ENCODE results near the gene FLT3. TPM values are rescaled to one million over a fixed set of nuclear protein-coding genes. Genes with fewer than 3 reads are reported as not detected.
"Not testable (repeated sequence)": the region's sequence is repeated elsewhere in the genome, so short reads cannot be mapped to it uniquely, and the experiment has no call there.

FLT3 gene
- total RNA-seq, 6 donors from 2014 or later = 0.89 to 6.3 (median 1.6) TPM

- no peaks in the 10 kb centered on the region for H3K36me3 ChIP-seq
- H3K9me3 ChIP-seq = no peaks in the 10 kb centered on the region
- no peak for TF ChIP-seq EP300 (IDR thresholded peaks at IDR 0.05)
- TF ChIP-seq CTCF (IDR thresholded peaks at IDR 0.05) = no peak
- no peaks in the 10 kb centered on the region for H3K4me1 ChIP-seq
- no peaks in the 10 kb centered on the region for H3K27me3 ChIP-seq
- DNase-seq = no peak
- no peak overlapping the region for H3K27ac ChIP-seq
- WGBS, 2 donors = 33 to 44% methylated on average over 1 of the region's 1 CpG
- ATAC-seq (ENCODE audit: low FRiP score in 2 of 2) = no peak
- H3K4me3 ChIP-seq = no peak overlapping the region
These were observed 11.3 kb downstream of the FLT3 start for GRCh38 chr13:28089065-28089464.

- H3K4me3 ChIP-seq; H3K36me3 ChIP-seq; DNase-seq; ATAC-seq (ENCODE audit: low FRiP score in 2 of 2); H3K27ac ChIP-seq; H3K27me3 ChIP-seq; H3K9me3 ChIP-seq; H3K4me1 ChIP-seq: not testable (repeated sequence)
- 93 to 100% methylated on average over 2 of the region's 2 CpGs for WGBS, 2 donors
These were observed 22.6 kb downstream of the FLT3 start for GRCh38 chr13:28077820-28078219.

- ATAC-seq (ENCODE audit: low FRiP score in 2 of 2) (no peak), DNase-seq (no peak)
- H3K4me1 ChIP-seq = no peaks in the 10 kb centered on the region
- H3K36me3 ChIP-seq = no peaks in the 10 kb centered on the region
- H3K9me3 ChIP-seq = no peaks in the 10 kb centered on the region
- no peak overlapping the region for H3K4me3 ChIP-seq
- WGBS, 2 donors = 72 to 76% methylated on average over 6 of the region's 6 CpGs
- H3K27ac ChIP-seq = no peak overlapping the region
- TF ChIP-seq POLR2AphosphoS5 (IDR thresholded peaks at IDR 0.05) (no peak), EP300 (IDR thresholded peaks at IDR 0.05) (no peak), POLR2A (IDR thresholded peaks at IDR 0.05) (no peak), CTCF (IDR thresholded peaks at IDR 0.05) (no peak)
- H3K27me3 ChIP-seq = no peaks in the 10 kb centered on the region
These were observed 23.1 kb downstream of the FLT3 start for GRCh38 chr13:28077231-28077630.

GRCh38 chr13:28071424-28071823 lies 29.0 kb downstream of the FLT3 start:
- no peaks in the 10 kb centered on the region for H3K9me3 ChIP-seq
- H3K4me3 ChIP-seq = no peak overlapping the region
- DNase-seq = no peak
- no peak for ATAC-seq (ENCODE audit: low FRiP score in 2 of 2)
- 88 to 89% methylated on average over 4 of the region's 4 CpGs for WGBS, 2 donors
- TF ChIP-seq EP300 (IDR thresholded peaks at IDR 0.05) (no peak), CTCF (IDR thresholded peaks at IDR 0.05) (no peak), POLR2AphosphoS5 (IDR thresholded peaks at IDR 0.05) (no peak), POLR2A (IDR thresholded peaks at IDR 0.05) (no peak)
- no peaks in the 10 kb centered on the region for H3K27me3 ChIP-seq
- H3K27ac ChIP-seq = no peak overlapping the region
- no peaks in the 10 kb centered on the region for H3K36me3 ChIP-seq
- H3K4me1 ChIP-seq = no peaks in the 10 kb centered on the region

- TF ChIP-seq POLR2AphosphoS5 (IDR thresholded peaks at IDR 0.05) = no peak
- no peak for TF ChIP-seq POLR2A (IDR thresholded peaks at IDR 0.05)
- TF ChIP-seq EP300 (IDR thresholded peaks at IDR 0.05) = no peak
- no peak for TF ChIP-seq CTCF (IDR thresholded peaks at IDR 0.05)
- H3K4me3 ChIP-seq = no peak overlapping the region
- DNase-seq (no peak), ATAC-seq (ENCODE audit: low FRiP score in 2 of 2) (no peak)
- 84 to 89% methylated on average over 3 of the region's 3 CpGs for WGBS, 2 donors
- no peaks in the 10 kb centered on the region for H3K36me3 ChIP-seq
- H3K9me3 ChIP-seq = no peaks in the 10 kb centered on the region
- no peaks in the 10 kb centered on the region for H3K27me3 ChIP-seq
- no peaks in the 10 kb centered on the region for H3K4me1 ChIP-seq
- H3K27ac ChIP-seq = no peak overlapping the region
These were observed 32.9 kb downstream of the FLT3 start for GRCh38 chr13:28067491-28067890.
